ENCODE data around the gene PTN.

The PTN gene

GRCh38 chr7:137324796-137325696, 18.5 kb downstream of the PTN start:
- in situ Hi-C loops (cut with MboI; ENCODE audit: low sequenced_read_pairs), result no loop called here

- in situ Hi-C loops (cut with MboI; ENCODE audit: low sequenced_read_pairs), result no loop called here
These were observed 26.7 kb downstream of the PTN start for GRCh38 chr7:137316648-137317353.

- in situ Hi-C loops (cut with MboI; ENCODE audit: low sequenced_read_pairs), result no loop called here
These were observed 30.3 kb downstream of the PTN start for GRCh38 chr7:137313201-137313600.

GRCh38 chr7:137306748-137307147, 36.8 kb downstream of the PTN start:
- in situ Hi-C loops (cut with MboI; ENCODE audit: low sequenced_read_pairs), result no loop called here

GRCh38 chr7:137305901-137306621, 37.5 kb downstream of the PTN start:
- in situ Hi-C loops (cut with MboI; ENCODE audit: low sequenced_read_pairs), result no loop called here

- in situ Hi-C loops (cut with MboI; ENCODE audit: low sequenced_read_pairs), result no loop called here
These were observed 38.8 kb downstream of the PTN start for GRCh38 chr7:137304624-137305235.

- in situ Hi-C loops (cut with MboI; ENCODE audit: low sequenced_read_pairs), result no loop called here
These were observed 39.4 kb downstream of the PTN start for GRCh38 chr7:137304165-137304564.

- in situ Hi-C loops (cut with MboI; ENCODE audit: low sequenced_read_pairs), result no loop called here
These were observed 41.5 kb downstream of the PTN start for GRCh38 chr7:137302081-137302480.

GRCh38 chr7:137298464-137298794, 45.1 kb downstream of the PTN start:
- in situ Hi-C loops (cut with MboI; ENCODE audit: low sequenced_read_pairs), result no loop called here

GRCh38 chr7:137297551-137298463, 45.7 kb downstream of the PTN start:
- in situ Hi-C loops (cut with MboI; ENCODE audit: low sequenced_read_pairs), result no loop called here

GRCh38 chr7:137296576-137296975, 47.0 kb downstream of the PTN start:
- in situ Hi-C loops (cut with MboI; ENCODE audit: low sequenced_read_pairs), result no loop called here

- in situ Hi-C loops (cut with MboI; ENCODE audit: low sequenced_read_pairs), result no loop called here
These were observed 47.7 kb downstream of the PTN start for GRCh38 chr7:137295739-137296324.

GRCh38 chr7:137289101-137289500, 54.4 kb downstream of the PTN start:
- in situ Hi-C loops (cut with MboI; ENCODE audit: low sequenced_read_pairs), result no loop called here

GRCh38 chr7:137287651-137288258, 55.8 kb downstream of the PTN start:
- in situ Hi-C loops (cut with MboI; ENCODE audit: low sequenced_read_pairs), result no loop called here

GRCh38 chr7:137283153-137283552, 60.4 kb downstream of the PTN start:
- in situ Hi-C loops (cut with MboI; ENCODE audit: low sequenced_read_pairs), result no loop called here

GRCh38 chr7:137282043-137282442, 61.5 kb downstream of the PTN start:
- in situ Hi-C loops (cut with MboI; ENCODE audit: low sequenced_read_pairs), result no loop called here

- in situ Hi-C loops (cut with MboI; ENCODE audit: low sequenced_read_pairs), result no loop called here
These were observed 67.3 kb downstream of the PTN start for GRCh38 chr7:137276189-137276588.

- in situ Hi-C loops (cut with MboI; ENCODE audit: low sequenced_read_pairs), result no loop called here
These were observed 71.3 kb downstream of the PTN start for GRCh38 chr7:137272249-137272648.

- in situ Hi-C loops (cut with MboI; ENCODE audit: low sequenced_read_pairs), result no loop called here
These were observed 74.3 kb downstream of the PTN start for GRCh38 chr7:137269240-137269639.

Data from HL-60/S4 treated with phorbol 12-myristate 13-acetate at 8.2 ng/mL for 4 days and 3 days (cell line).